GM12892 (cell line): Measurements from ENCODE around the gene BORCS5.
"Not testable (repeated sequence)": the region's sequence is repeated elsewhere in the genome, so short reads cannot be mapped to it uniquely, and the experiment has no call there.

Source experiments
- DNase-seq: peaks from one replicate; pipeline ENCODE4 v3.0.0; 2011; ENCODE audit not compliant: insufficient read length
- FAIRE-seq: peaks from 2 replicates; lab custom pipeline; 2011; peaks lifted over from hg19 to GRCh38; lab: Jason Lieb, UNC
- POLR2A ChIP-seq: IDR thresholded peaks from 2 replicates; pipeline ENCODE4 v1.6.1; 2011; ENCODE audit warnings: low read depth, low read length, control low read depth
- POLR2AphosphoS5 ChIP-seq: IDR thresholded peaks from 2 replicates; pipeline ENCODE4 v1.6.1; 2011; ENCODE audit warnings: low read depth, low read length, control low read depth
- TAF1 ChIP-seq: IDR thresholded peaks from 2 replicates; pipeline ENCODE4 v1.6.1; 2011; ENCODE audit warnings: low read depth, mild to moderate bottlenecking, control low read depth, low read length, borderline replicate concordance

Gene BORCS5

GRCh38 chr12:12334367-12335040 lies 22.4 kb upstream of the BORCS5 start:
- TF ChIP-seq TAF1 (no peak), POLR2A (no peak), POLR2AphosphoS5 (no peak)
- DNase-seq = peak; percentile 44
- FAIRE-seq = peak; percentile 91

DNA sequence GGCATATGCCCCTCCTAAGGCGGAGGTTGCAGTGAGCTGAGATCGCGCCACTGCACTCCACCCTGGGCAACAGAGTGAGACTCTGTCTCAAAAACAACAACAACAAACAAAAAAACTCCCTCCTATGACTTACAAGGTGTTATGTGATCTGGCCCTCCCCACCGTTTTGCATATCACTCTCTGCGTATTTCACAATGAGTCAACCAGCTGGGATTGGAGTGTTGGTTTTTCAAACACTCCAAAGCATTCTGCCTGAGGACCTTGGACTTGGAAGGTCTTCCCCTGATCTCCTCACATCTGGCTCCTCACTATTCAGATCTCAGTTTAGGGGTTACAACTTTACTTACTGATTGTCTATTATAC lies 20.8 kb upstream of the BORCS5 start:
- no peak for FAIRE-seq
- TF ChIP-seq TAF1 = no peak
- no peak for TF ChIP-seq POLR2A
- TF ChIP-seq POLR2AphosphoS5 = no peak
- DNase-seq = no peak

GRCh38 chr12:12336511-12336910 lies 20.4 kb upstream of the BORCS5 start:
- TF ChIP-seq POLR2AphosphoS5 (no peak), TAF1 (no peak), POLR2A (no peak)
- FAIRE-seq (no peak), DNase-seq (no peak)

DNA sequence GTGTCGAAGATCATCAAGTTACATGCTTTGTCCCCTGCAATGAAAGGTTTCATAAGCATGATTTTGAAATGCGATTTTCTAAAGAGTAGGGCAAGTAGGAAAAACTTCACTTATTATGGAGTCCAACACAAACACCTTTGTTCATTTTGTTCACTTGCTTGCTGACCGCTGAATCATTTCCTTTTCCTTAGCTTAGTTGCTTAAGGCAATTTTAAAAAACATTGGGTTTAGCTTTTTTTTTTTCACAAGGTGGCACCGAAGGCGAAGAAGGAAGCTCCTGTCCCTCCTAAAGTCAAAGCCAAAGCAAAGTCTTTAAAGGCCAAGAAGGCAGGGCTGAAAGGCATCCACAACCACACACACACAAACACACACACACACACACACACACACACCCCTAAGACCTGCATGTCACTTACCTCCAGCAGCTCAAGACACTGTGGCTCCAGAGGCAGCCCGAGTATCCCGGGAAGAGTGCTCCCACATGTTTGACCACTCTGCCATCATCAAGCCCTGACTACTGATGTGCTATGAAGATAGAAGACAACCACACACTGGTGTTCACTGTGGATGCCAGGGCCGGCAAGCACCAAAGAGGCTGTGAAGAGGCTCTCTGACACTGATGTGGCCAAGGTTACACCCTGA lies 18.2 kb upstream of the BORCS5 start:
- TF ChIP-seq TAF1 (no peak), POLR2A (no peak), POLR2AphosphoS5 (no peak)
- FAIRE-seq (no peak), DNase-seq (no peak)

- FAIRE-seq (peak; percentile 50), DNase-seq (peak; percentile 36)
- TF ChIP-seq TAF1 = no peak
- no peak for TF ChIP-seq POLR2A
- no peak for TF ChIP-seq POLR2AphosphoS5
Observed at GRCh38 chr12:12349711-12350665, 6.9 kb upstream of the BORCS5 start, which contains the start of gene MANSC1. Gene MANSC1, minus strand, starts transcription at chr12:12350242. Its CDS starts 6,928 bp downstream, at chr12:12343314.

DNA sequence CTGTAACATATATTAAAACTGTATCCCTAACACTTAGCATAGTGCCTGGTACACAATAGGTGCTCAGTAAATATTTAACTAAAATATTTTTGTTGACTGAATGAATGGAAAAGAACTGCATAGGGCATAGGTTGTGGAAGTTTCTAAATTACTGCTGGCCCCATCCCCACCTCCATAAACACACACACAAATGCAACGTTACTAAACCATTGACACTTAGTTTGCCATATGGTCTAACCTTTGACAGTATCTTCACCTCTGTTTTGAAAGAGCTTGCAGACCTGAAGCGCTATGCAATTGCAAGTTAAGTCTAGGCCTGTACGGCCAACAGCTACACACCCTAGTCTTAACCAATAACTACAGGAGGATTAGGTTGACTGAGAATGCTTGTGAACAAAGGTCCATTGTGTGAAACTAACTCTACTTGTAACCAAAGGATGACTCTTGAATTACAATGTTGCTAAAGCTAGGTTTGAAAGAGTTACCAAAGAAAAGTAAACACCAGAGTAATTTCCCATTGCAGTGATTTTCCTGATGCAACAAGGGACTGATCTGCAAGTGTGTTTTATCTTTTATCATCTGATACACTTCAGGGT lies 5.9 kb upstream of the BORCS5 start:
- no peak for FAIRE-seq

DNA sequence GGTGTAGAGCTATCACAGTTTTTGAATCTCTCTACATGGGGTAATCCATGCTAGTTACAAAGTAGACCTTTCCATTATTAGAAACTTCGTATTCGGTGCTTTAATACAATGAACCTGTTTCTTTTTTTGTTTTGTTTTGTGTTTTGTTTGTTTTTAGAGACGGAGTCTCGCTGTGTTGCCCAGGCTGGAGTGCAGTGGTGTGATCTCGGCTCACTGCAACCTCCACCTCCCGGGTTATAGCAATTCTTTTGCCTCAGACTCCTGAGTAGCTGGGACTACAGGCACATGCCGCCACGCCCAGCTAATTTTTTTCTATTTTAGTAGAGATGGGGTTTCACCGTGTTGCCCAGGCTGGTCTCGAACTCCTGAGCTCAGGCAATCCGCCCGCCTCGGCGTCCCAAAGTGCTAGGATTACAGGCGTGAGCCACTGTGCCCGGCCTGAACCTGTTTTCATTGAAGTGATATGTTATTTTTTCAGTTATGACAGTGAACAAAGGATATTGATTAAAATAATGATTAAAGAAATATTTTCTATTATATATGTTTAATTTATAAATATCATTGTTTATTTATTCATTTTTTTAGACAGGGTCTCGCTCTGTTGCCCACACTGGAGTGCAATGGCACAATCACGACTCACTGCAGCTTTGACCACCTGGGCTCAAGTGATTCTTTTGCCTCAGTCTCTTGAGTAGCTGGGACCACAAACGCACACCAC lies 5.3 kb upstream of the BORCS5 start:
- not testable (repeated sequence) for DNase-seq, FAIRE-seq

More for the DNA sequence above, 5.9 kb upstream of the BORCS5 start:
- no peak for TF ChIP-seq POLR2AphosphoS5
- no peak for TF ChIP-seq TAF1
- no peak for TF ChIP-seq POLR2A
- no peak for DNase-seq

- DNase-seq = no peak
- no peak for FAIRE-seq
- TF ChIP-seq POLR2AphosphoS5 (no peak), TAF1 (no peak), POLR2A (no peak)
Observed at GRCh38 chr12:12353276-12353675, 3.6 kb upstream of the BORCS5 start.

- no peak for FAIRE-seq
- no peak for DNase-seq
- no peak for TF ChIP-seq POLR2A
- TF ChIP-seq POLR2AphosphoS5 = no peak
Observed at GRCh38 chr12:12353807-12354206, 3.1 kb upstream of the BORCS5 start.

- TF ChIP-seq POLR2AphosphoS5 (no peak), TAF1 (no peak), POLR2A (no peak)
- FAIRE-seq (no peak), DNase-seq (no peak)
Observed at GRCh38 chr12:12356467-12356895, 397 bp upstream of the BORCS5 start.
